ENCODE data around the gene NPIPB6. TPM values are rescaled to one million over a fixed set of nuclear protein-coding genes. Genes with fewer than 3 reads are reported as not detected.
"Not testable (repeated sequence)": the region's sequence is repeated elsewhere in the genome, so short reads cannot be mapped to it uniquely, and the experiment has no call there.

NPIPB6 gene
- polyA plus RNA-seq: 0.29 TPM

GRCh38 chr16:28363408-28363807 is at the start of gene NPIPB6:
Gene NPIPB6, minus strand, starts transcription at chr16:28363508. Its CDS starts 686 bp downstream, at chr16:28362822.
- not testable (repeated sequence) for H3K9me3 Mint-ChIP-seq, H3K36me3 Mint-ChIP-seq, H3K27ac Mint-ChIP-seq, H3K4me1 Mint-ChIP-seq, H3K4me3 Mint-ChIP-seq, H3K27me3 Mint-ChIP-seq

- H3K9me3 Mint-ChIP-seq, H3K4me1 Mint-ChIP-seq, H3K27me3 Mint-ChIP-seq, H3K27ac Mint-ChIP-seq, H3K36me3 Mint-ChIP-seq: not testable (repeated sequence)
- H3K4me3 Mint-ChIP-seq: peak within 1 kb of the TSS in 1 of 4 donors; percentile 65
Observed at GRCh38 chr16:28403220-28404072, 40.1 kb upstream of the NPIPB6 start, which contains the start of gene EIF3CL. Gene EIF3CL, minus strand, starts transcription at chr16:28403841. Its CDS starts 223 bp downstream, at chr16:28403618.

GRCh38 chr16:28392054-28392453 is 28.7 kb upstream of the NPIPB6 start:
- not testable (repeated sequence) for H3K4me1 Mint-ChIP-seq, H3K36me3 Mint-ChIP-seq, H3K4me3 Mint-ChIP-seq, H3K27me3 Mint-ChIP-seq, H3K9me3 Mint-ChIP-seq, H3K27ac Mint-ChIP-seq

GRCh38 chr16:28382177-28382867 is 19.0 kb upstream of the NPIPB6 start:
- H3K36me3 Mint-ChIP-seq, H3K4me3 Mint-ChIP-seq, H3K27me3 Mint-ChIP-seq, H3K4me1 Mint-ChIP-seq, H3K9me3 Mint-ChIP-seq, H3K27ac Mint-ChIP-seq: not testable (repeated sequence)

GRCh38 chr16:28377822-28378221 is 14.5 kb upstream of the NPIPB6 start:
- H3K4me1 Mint-ChIP-seq, H3K4me3 Mint-ChIP-seq, H3K36me3 Mint-ChIP-seq, H3K27me3 Mint-ChIP-seq, H3K27ac Mint-ChIP-seq, H3K9me3 Mint-ChIP-seq: not testable (repeated sequence)

- H3K27ac Mint-ChIP-seq, H3K4me3 Mint-ChIP-seq, H3K27me3 Mint-ChIP-seq, H3K36me3 Mint-ChIP-seq, H3K9me3 Mint-ChIP-seq, H3K4me1 Mint-ChIP-seq: not testable (repeated sequence)
Observed at GRCh38 chr16:28377108-28377625, 13.9 kb upstream of the NPIPB6 start.

GRCh38 chr16:28375115-28375514 is 11.8 kb upstream of the NPIPB6 start:
- not testable (repeated sequence) for H3K4me3 Mint-ChIP-seq, H3K36me3 Mint-ChIP-seq, H3K27me3 Mint-ChIP-seq, H3K9me3 Mint-ChIP-seq, H3K27ac Mint-ChIP-seq, H3K4me1 Mint-ChIP-seq

GRCh38 chr16:28374281-28374680 is 11.0 kb upstream of the NPIPB6 start:
- H3K27me3 Mint-ChIP-seq, H3K27ac Mint-ChIP-seq, H3K9me3 Mint-ChIP-seq, H3K4me1 Mint-ChIP-seq, H3K36me3 Mint-ChIP-seq, H3K4me3 Mint-ChIP-seq: not testable (repeated sequence)

GRCh38 chr16:28367926-28368325 is 4.6 kb upstream of the NPIPB6 start:
- H3K27me3 Mint-ChIP-seq, H3K9me3 Mint-ChIP-seq, H3K27ac Mint-ChIP-seq, H3K36me3 Mint-ChIP-seq, H3K4me1 Mint-ChIP-seq, H3K4me3 Mint-ChIP-seq: not testable (repeated sequence)

GRCh38 chr16:28364268-28365173 is 1.2 kb upstream of the NPIPB6 start:
- H3K4me1 Mint-ChIP-seq, H3K27ac Mint-ChIP-seq, H3K36me3 Mint-ChIP-seq, H3K27me3 Mint-ChIP-seq, H3K9me3 Mint-ChIP-seq, H3K4me3 Mint-ChIP-seq: not testable (repeated sequence)

- not testable (repeated sequence) for H3K9me3 Mint-ChIP-seq
Observed at GRCh38 chr16:28362600-28362999, 708 bp downstream of the NPIPB6 start.

GRCh38 chr16:28338230-28338629 is 25.1 kb downstream of the NPIPB6 start:
- not testable (repeated sequence) for H3K27me3 Mint-ChIP-seq, H3K36me3 Mint-ChIP-seq, H3K4me1 Mint-ChIP-seq, H3K4me3 Mint-ChIP-seq, H3K9me3 Mint-ChIP-seq, H3K27ac Mint-ChIP-seq

More at GRCh38 chr16:28362600-28362999, 708 bp downstream of the NPIPB6 start:
- not testable (repeated sequence) for H3K27ac Mint-ChIP-seq, H3K4me3 Mint-ChIP-seq, H3K4me1 Mint-ChIP-seq, H3K36me3 Mint-ChIP-seq, H3K27me3 Mint-ChIP-seq

- H3K27me3 Mint-ChIP-seq, H3K36me3 Mint-ChIP-seq, H3K9me3 Mint-ChIP-seq, H3K4me3 Mint-ChIP-seq, H3K27ac Mint-ChIP-seq, H3K4me1 Mint-ChIP-seq: not testable (repeated sequence)
Observed at GRCh38 chr16:28336940-28337710, 26.2 kb downstream of the NPIPB6 start.

GRCh38 chr16:28335678-28336077 is 27.6 kb downstream of the NPIPB6 start:
- not testable (repeated sequence) for H3K27me3 Mint-ChIP-seq, H3K4me3 Mint-ChIP-seq, H3K9me3 Mint-ChIP-seq, H3K36me3 Mint-ChIP-seq, H3K4me1 Mint-ChIP-seq, H3K27ac Mint-ChIP-seq

- H3K27ac Mint-ChIP-seq, H3K4me3 Mint-ChIP-seq, H3K27me3 Mint-ChIP-seq, H3K4me1 Mint-ChIP-seq, H3K9me3 Mint-ChIP-seq, H3K36me3 Mint-ChIP-seq: not testable (repeated sequence)
Observed at GRCh38 chr16:28332632-28333031, 30.7 kb downstream of the NPIPB6 start.
